Pons (tissue), 1 donor: Measurements from ENCODE around the gene CARS1.

Experiments
- DNase-seq: peaks from one replicate; pipeline ENCODE4 v3.0.0-alpha.2; 2016; ENCODE audit warnings: low spot score

CARS1 gene

GRCh38 chr11:3057069-3057963, at the start of gene CARS1:
Gene CARS1, minus strand, starts transcription at chr11:3057423. Its CDS starts 56 bp downstream, at chr11:3057367.
- DNase-seq = peak; percentile 91

- DNase-seq = no peak
Observed at GRCh38 chr11:3105791-3106735, 48.8 kb upstream of the CARS1 start.

GRCh38 chr11:3104961-3105790, 48.0 kb upstream of the CARS1 start:
- no peak for DNase-seq

- DNase-seq = no peak
Observed at GRCh38 chr11:3104051-3104714, 47.0 kb upstream of the CARS1 start.

GRCh38 chr11:3103076-3103475, 45.9 kb upstream of the CARS1 start:
- no peak for DNase-seq

- DNase-seq = no peak
Observed at GRCh38 chr11:3102641-3102921, 45.4 kb upstream of the CARS1 start.

GRCh38 chr11:3101921-3102640, 44.9 kb upstream of the CARS1 start:
- DNase-seq = no peak

GRCh38 chr11:3099178-3099577, 42.0 kb upstream of the CARS1 start:
- DNase-seq = no peak

- DNase-seq = no peak
Observed at GRCh38 chr11:3096909-3097530, 39.8 kb upstream of the CARS1 start.

GRCh38 chr11:3095712-3096361, 38.6 kb upstream of the CARS1 start:
- DNase-seq = peak; percentile 15

- DNase-seq = no peak
Observed at GRCh38 chr11:3094223-3094824, 37.1 kb upstream of the CARS1 start.

- DNase-seq = no peak
Observed at GRCh38 chr11:3093281-3094191, 36.3 kb upstream of the CARS1 start.

GRCh38 chr11:3092603-3093141, 35.4 kb upstream of the CARS1 start:
- DNase-seq = no peak

- DNase-seq = peak; percentile 38
Observed at GRCh38 chr11:3091846-3092602, 34.8 kb upstream of the CARS1 start.

- DNase-seq = no peak
Observed at GRCh38 chr11:3091081-3091845, 34.0 kb upstream of the CARS1 start.

GRCh38 chr11:3090096-3090901, 33.1 kb upstream of the CARS1 start:
- DNase-seq = no peak
